HG03097 (cell line): ENCODE data around the gene TGM1.

Experiments
- ATAC-seq: cut with Tn5 transposase; IDR thresholded peaks from one replicate; pipeline ENCODE4 v1.9.1; 2021; ENCODE audit not compliant: unreplicated experiment, low FRiP score

The TGM1 gene

DNA sequence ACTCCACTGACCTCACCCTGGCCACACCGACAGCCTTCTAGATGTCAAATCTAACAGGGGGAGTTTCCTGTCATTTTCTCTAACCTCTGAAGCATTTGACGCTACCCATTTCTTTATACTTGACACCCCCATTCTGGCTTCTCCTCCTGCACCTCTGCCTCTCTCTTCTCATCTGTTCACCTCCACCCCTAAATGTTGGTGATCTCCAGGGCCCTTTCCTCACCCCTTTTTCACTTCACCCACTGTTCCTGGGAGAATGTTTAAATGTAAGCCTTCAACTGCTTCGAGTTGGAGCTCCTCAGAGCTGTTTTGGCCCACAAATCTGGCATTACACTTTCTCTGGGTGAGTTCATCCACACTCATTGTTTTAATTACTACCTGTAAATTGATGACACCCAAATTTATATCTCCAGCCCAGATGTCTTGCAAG lies 8.9 kb upstream of the TGM1 start:
- no peak for ATAC-seq

GRCh38 chr14:24271134-24271833 lies 8.3 kb upstream of the TGM1 start, which contains the start of gene RABGGTA:
Gene RABGGTA (minus strand): TSS chr14:24271597. CDS start chr14:24271115, 482 bp downstream.
- ATAC-seq: peak; percentile 75

- no peak for ATAC-seq
Measured at GRCh38 chr14:24270537-24271133, 7.7 kb upstream of the TGM1 start.

- ATAC-seq: no peak
Measured at GRCh38 chr14:24269910-24270536, 7.0 kb upstream of the TGM1 start.

- no peak for ATAC-seq
Measured at GRCh38 chr14:24269368-24269767, 6.4 kb upstream of the TGM1 start.

- no peak for ATAC-seq
Measured at GRCh38 chr14:24268225-24268624, 5.2 kb upstream of the TGM1 start.

GRCh38 chr14:24267516-24267915 lies 4.5 kb upstream of the TGM1 start:
- ATAC-seq: no peak

GRCh38 chr14:24266344-24267244 lies 3.6 kb upstream of the TGM1 start:
- no peak for ATAC-seq

DNA sequence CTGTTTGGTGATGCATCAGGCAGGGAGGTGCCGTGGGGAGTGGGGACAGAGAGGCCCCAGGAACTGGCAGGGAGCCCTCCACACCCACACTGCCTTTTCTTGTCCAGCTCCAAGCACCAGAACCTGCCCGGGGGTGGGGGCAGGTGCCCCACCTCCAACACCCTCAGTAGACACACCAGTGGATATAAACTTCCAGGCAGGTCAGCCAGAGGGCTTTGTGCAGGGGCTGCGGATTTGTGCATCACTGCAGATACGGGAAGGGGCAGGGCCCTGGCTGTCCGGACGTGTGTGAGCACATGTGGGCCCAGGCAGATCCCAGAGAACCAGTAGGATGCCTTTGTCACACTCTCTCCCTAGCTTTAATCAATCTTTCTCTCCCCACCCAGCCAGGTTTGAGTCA lies 1.3 kb upstream of the TGM1 start:
- no peak for ATAC-seq

DNA sequence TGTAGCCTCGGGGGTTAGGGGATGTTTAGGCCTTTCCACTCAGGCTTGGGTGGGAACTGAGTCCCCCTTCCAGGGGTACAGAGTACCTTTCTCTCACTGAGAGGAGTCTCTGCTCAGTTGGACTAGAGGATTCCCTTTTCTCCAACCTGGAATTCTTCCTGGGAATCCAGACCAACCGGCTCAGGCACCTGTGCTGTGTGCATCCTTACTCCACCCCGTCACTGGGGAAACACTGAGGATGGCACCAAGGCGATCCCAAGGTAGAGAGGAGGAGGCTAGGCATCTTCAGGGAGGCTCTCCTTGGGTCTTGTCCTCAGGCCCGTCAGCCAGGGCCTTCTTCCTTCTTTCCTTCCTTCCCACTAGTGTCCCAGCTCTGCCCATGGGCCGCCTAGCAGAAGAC lies 871 bp upstream of the TGM1 start:
- ATAC-seq: no peak

- no peak for ATAC-seq
Measured at GRCh38 chr14:24261969-24262327, 1.0 kb downstream of the TGM1 start.

DNA sequence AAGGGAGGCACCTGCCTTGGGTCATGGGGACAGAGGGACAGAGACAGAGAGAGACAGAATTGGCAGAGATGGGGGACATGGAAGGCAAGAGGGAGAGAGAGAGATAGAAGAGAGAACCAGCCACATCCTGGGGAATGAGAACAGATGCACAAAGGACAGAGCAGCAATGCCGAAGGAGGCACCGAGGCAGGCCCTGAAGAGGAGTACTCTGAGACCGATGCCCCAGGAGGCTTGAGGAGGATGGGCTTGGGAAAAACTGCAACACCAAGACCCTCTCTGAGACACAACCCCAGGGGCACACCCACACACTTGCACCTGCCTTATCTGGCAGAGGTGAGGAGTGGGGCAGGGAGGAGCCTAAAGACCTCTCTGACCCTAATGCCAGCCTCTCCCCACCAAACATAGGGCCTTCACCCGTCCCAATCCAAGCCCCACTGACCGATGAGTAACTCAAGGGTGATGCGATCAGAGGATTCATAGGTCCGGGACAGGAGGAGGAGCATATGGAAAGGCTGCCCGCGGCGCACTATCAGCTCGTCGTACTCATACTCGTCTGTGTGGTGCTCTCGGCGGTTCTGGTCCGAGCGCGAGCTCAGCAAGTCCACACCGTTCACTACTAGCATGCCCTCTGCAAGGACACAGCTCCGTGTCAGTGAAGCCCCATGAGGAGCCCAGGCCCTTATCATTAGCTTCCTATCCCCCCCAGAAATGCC lies 1.6 kb downstream of the TGM1 start:
- ATAC-seq: no peak

DNA sequence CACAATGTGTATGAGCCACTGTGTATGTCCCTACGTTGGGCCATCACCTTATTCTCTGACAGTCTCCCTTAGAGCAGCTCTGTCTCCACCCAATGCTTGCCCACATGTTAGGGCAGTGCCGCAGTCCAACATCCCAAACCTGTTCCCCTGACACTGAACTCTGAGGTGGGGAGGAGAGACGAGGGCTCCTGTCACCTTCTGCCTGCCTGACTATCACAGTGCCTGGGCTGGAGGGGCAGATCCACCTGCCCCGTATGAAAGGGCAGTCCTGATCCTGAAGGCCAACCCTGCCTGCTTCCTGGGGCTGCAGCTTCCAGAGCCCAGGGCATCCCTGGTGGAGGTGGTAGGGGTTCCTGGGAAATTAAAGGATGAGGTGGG lies 2.2 kb downstream of the TGM1 start:
- no peak for ATAC-seq

- ATAC-seq: no peak
Measured at GRCh38 chr14:24260026-24260779, 2.8 kb downstream of the TGM1 start.

DNA sequence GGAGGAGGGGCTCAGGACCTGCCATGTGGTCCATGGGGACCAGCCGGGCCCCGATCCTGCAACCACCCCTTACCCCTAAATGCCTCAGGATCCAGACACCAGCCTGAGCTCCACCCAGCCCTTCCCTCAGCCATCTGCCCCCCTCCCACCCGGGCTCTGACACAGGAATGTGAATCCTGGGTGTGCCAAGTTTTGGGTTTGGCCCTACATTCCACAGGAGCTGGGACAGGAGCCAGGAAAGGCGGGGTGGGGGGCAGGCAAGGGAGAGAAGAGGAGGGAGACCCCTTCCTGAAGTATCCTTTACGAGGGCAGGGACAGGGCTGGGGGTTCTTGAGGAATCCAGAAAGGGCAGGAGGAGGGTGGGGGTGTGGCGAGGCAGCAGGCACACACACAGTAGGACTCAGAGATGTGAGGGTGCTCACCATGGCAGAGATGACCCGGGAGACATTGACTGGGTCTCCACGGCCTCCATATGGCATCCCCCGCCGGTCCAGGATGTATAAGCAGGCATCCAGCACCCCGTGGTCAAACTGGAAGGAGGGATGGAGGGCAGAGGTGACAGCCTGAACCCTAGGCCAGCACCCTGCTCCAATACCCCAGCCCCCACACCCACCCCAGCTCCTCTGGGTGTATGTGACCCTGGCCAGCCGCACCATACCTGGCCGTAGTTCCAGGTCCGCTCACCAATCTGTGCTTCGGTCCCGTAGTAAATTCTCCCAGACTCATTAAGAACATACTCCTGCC lies 3.5 kb downstream of the TGM1 start:
- no peak for ATAC-seq

DNA sequence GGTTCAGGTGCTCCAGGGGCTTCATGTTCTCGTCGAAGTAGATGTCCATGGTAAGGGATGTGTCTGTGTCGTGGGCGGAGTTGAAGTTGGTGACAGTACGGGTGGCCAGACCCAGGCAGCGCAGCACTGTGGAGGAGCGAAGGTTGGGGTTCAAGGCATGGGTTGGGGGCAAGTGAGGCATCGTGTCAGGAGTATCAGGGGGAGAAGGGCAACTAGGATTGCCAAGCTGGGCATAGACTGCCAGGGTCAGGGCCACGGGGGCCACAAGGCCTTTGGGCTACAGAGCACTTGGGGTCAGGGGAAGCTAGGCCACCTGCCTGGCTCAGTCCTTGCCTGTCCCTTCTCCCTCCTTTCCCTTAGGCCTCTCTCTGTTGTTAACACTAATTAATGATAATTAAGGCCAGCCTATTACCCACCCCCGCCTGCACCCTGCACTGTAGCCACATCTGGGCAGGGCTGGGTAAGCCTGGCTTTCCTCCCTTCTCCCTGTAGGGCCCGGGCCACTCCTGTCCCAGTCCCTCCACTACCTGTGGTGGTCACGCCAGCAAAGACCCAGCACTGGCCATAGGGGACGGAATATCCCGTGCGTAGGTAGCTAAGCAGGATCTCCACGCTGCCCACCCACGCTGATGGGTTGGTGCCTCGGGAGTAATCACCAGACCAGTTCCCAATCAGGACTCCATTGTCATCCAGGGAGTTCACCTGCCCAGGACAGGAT lies 4.3 kb downstream of the TGM1 start:
- ATAC-seq: no peak

DNA sequence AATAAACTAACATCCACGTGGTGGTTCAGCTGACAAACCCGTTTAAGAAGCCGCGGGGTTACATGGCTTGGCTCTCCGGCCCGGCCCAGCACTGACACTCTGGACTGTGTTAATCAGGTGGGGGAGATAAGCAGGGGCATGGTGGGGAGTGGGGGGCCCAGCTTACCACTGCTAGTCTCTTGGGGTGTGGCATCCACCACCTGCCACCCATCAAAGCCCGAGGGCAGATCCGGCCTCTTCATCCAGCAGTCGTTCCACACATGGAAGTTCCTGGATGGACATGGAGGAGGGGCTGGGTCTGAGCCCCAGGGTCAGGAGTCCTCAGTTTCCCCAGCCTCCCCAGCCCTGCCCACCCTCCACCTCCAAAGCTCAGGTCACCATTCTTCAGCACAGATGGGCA lies 4.9 kb downstream of the TGM1 start:
- ATAC-seq: no peak

GRCh38 chr14:24256960-24257359 lies 6.0 kb downstream of the TGM1 start:
- ATAC-seq: no peak
